AG04450 (cell line): Measurements from ENCODE around the gene C11orf24. TPM values are rescaled to one million over a fixed set of nuclear protein-coding genes. Genes with fewer than 3 reads are reported as not detected.

Source experiments
- CTCF ChIA-PET: fragments of 300-600, 350-600 bp; formaldehyde crosslinking; extraction: SDS; loops from one replicate; lab custom pipeline; 2022; ENCODE audit warnings: antibody characterized with exemption, inconsistent platforms; lab: Charles Lee
- POLR2A ChIA-PET: fragments of 350-600 bp; formaldehyde crosslinking; extraction: SDS; loops from one replicate; lab custom pipeline; 2021; ENCODE audit warnings: antibody characterized with exemption, inconsistent platforms; lab: Yijun Ruan, JAX
- DNase-seq: peaks from one replicate; pipeline ENCODE4 v3.0.0-alpha.2; 2011; ENCODE audit warnings: low read depth, low spot score
- H3K27ac ChIP-seq: one replicate; pipeline ENCODE4 v1.5.1; 2012; ENCODE audit warnings: low read depth, low read length, control low read depth
- H3K27me3 ChIP-seq: one replicate; pipeline ENCODE4 v1.6.0; 2012; ENCODE audit warnings: low read length; ENCODE audit not compliant: control insufficient read depth, insufficient read depth
- H3K4me3 ChIP-seq: 2 replicates; pipeline ENCODE4 v1.5.1; 2011; ENCODE audit warnings: mild to moderate bottlenecking, low read depth, low read length, control low read depth
- H3K9me3 ChIP-seq: 2 replicates; pipeline ENCODE4 v1.5.1; 2012; ENCODE audit warnings: low read length; ENCODE audit not compliant: control insufficient read depth, insufficient read depth
- CTCF ChIP-seq: IDR thresholded peaks from 2 replicates; pipeline ENCODE4 v1.5.1; 2011; ENCODE audit warnings: low read depth, low read length, control low read depth, inconsistent platforms
- polyA plus RNA-seq: library from polyadenylated mRNA; depleted of rRNA; stranded (reverse); fragments of >200 nt; gene quantifications from 2 replicates; pipeline ENCODE4 v1.2.3, GENCODE V29; 2011

The C11orf24 gene
- polyA plus RNA-seq, 1 experiment: 39.1 TPM

- POLR2A ChIA-PET: interaction anchor here (1.0 kb wide), 1 partner anchor 67 kb away, joined by 3 read pairs; no protein-coding TSS in a partner anchor
- no peak for DNase-seq
- no peak for TF ChIP-seq CTCF
Observed at GRCh38 chr11:68313574-68314202, 41.9 kb upstream of the C11orf24 start.

GRCh38 chr11:68312780-68313573, 41.2 kb upstream of the C11orf24 start:
- H3K27ac ChIP-seq: no peak overlapping the region
- ChIA-PET POLR2A (interaction anchor here (1.0 kb wide), 1 partner anchor 67 kb away, joined by 3 read pairs; no protein-coding TSS in a partner anchor), CTCF (interaction anchor here (1.0 kb wide), 1 partner anchor 15 kb away, joined by 4 read pairs; no protein-coding TSS in a partner anchor)

More at GRCh38 chr11:68313574-68314202, 41.9 kb upstream of the C11orf24 start:
- CTCF ChIA-PET: interaction anchor here (0.7 to 1.0 kb wide), 3 partner anchors 12 to 27 kb away, joined by 4 read pairs; no protein-coding TSS in a partner anchor
- Histone ChIP-seq H3K27ac (peak overlapping the region; percentile 1), H3K27me3 (no peaks in the 10 kb centered on the region), H3K4me3 (peak overlapping the region; percentile 76), H3K9me3 (no peaks in the 10 kb centered on the region)

GRCh38 chr11:68312117-68312779, 40.5 kb upstream of the C11orf24 start, which contains the start of gene LRP5:
TSS of gene LRP5 (plus strand) at chr11:68312591. CDS start at chr11:68312715, 124 bp downstream.
- CTCF ChIA-PET: no interaction called here
- no peak for DNase-seq
- TF ChIP-seq CTCF: no peak
- POLR2A ChIA-PET: interaction anchor here (1.9 kb wide), 1 partner anchor 40 kb away, joined by 7 read pairs; the partner anchor contains the start of gene C11orf24
- H3K9me3 ChIP-seq: no peaks in the 10 kb centered on the region
- no peak within 1 kb of the TSS for H3K27ac ChIP-seq
- H3K4me3 ChIP-seq: peak within 1 kb of the TSS; percentile 76
- H3K27me3 ChIP-seq: no peaks in the 10 kb centered on the region

More at GRCh38 chr11:68312780-68313573, 41.2 kb upstream of the C11orf24 start:
- TF ChIP-seq CTCF: no peak
- DNase-seq: no peak
- H3K4me3 ChIP-seq: peak overlapping the region; percentile 76
- H3K27me3 ChIP-seq: no peaks in the 10 kb centered on the region
- no peaks in the 10 kb centered on the region for H3K9me3 ChIP-seq

GRCh38 chr11:68311160-68312116, 39.7 kb upstream of the C11orf24 start:
- Histone ChIP-seq H3K27ac (no peak overlapping the region), H3K27me3 (no peaks in the 10 kb centered on the region), H3K4me3 (no peak overlapping the region; the same call in 1 of the 2 replicates), H3K9me3 (no peaks in the 10 kb centered on the region)
- POLR2A ChIA-PET: interaction anchor here (1.9 kb wide), 1 partner anchor 40 kb away, joined by 7 read pairs; the partner anchor contains the start of gene C11orf24
- no peak for TF ChIP-seq CTCF
- CTCF ChIA-PET: interaction anchor here (0.7 to 1.3 kb wide), 2 partner anchors 9 to 13 kb away, joined by 3 to 11 read pairs; no protein-coding TSS in a partner anchor
- no peak for DNase-seq
